Liver (tissue), 9 donors: Measurements from ENCODE around the gene HOXD11. TPM values are rescaled to one million over a fixed set of nuclear protein-coding genes. Genes with fewer than 3 reads are reported as not detected.

ENCODE experiments used
- DNase-seq: peaks from one replicate; pipeline ENCODE4 v3.0.0-alpha.2; 2017; ENCODE audit warnings: low spot score
- H3K27ac ChIP-seq, 2 donors: one replicate each; pipeline ENCODE4 v1.7.0; 2013; ENCODE audit warnings: inconsistent platforms in 2 of 2, low read length in 2 of 2, control low read depth in 1 of 2, low read depth in 1 of 2, mild to moderate bottlenecking in 1 of 2
- H3K27me3 ChIP-seq, 4 donors: one replicate each; pipeline versions ENCODE4 v1.6.1 to v1.7.0; 2013; ENCODE audit warnings: low read length in 3 of 4, inconsistent platforms in 1 of 4, mild to moderate bottlenecking in 1 of 4, moderate library complexity in 1 of 4; ENCODE audit not compliant: control insufficient read depth in 4 of 4, insufficient read depth in 4 of 4
- H3K36me3 ChIP-seq, 4 donors: one replicate each; pipeline versions ENCODE4 v1.6.1 to v1.7.0; 2013; ENCODE audit warnings: low read length in 3 of 4, mild to moderate bottlenecking in 3 of 4, low read depth in 1 of 4, moderate library complexity in 1 of 4; ENCODE audit not compliant: control insufficient read depth in 4 of 4, insufficient read depth in 3 of 4
- H3K4me1 ChIP-seq, 4 donors: one replicate each; pipeline versions ENCODE4 v1.6.1 to v1.7.0; 2013; ENCODE audit warnings: low read length in 3 of 4, mild to moderate bottlenecking in 3 of 4, moderate library complexity in 1 of 4; ENCODE audit not compliant: control insufficient read depth in 4 of 4, insufficient read depth in 4 of 4
- H3K4me3 ChIP-seq, 3 donors: one replicate each; pipeline versions ENCODE4 v1.6.1 to v1.7.0; 2013; ENCODE audit warnings: low read length in 3 of 3, control low read depth in 1 of 3, low read depth in 1 of 3, mild to moderate bottlenecking in 1 of 3
- H3K9ac ChIP-seq, 2 donors: one replicate each; pipeline ENCODE4 v1.7.0; 2013; ENCODE audit warnings: low read length in 2 of 2, mild to moderate bottlenecking in 2 of 2, moderate library complexity in 2 of 2, control low read depth in 1 of 2, low read depth in 1 of 2
- H3K9me3 ChIP-seq, 4 donors: one replicate each; pipeline versions ENCODE4 v1.6.1 to v1.7.0; 2013; ENCODE audit warnings: low read length in 3 of 4; ENCODE audit not compliant: control insufficient read depth in 4 of 4
- EGR1 ChIP-seq, 2 donors: IDR thresholded peaks; 2 replicates each; pipeline ENCODE4 v1.6.1; 2016 to 2018; ENCODE audit warnings: antibody characterized with exemption in 2 of 2, low read depth in 2 of 2
- FOXA1 ChIP-seq: IDR thresholded peaks from 2 replicates; pipeline ENCODE4 v1.6.1; 2016; ENCODE audit warnings: antibody characterized with exemption
- FOXA2 ChIP-seq: IDR thresholded peaks from 2 replicates; pipeline ENCODE4 v1.6.1; 2016; ENCODE audit warnings: antibody characterized with exemption
- HNF4A ChIP-seq, 2 donors: conservative IDR thresholded peaks; 2 replicates each; pipeline ENCODE4 v1.6.1; 2016; ENCODE audit warnings: antibody characterized with exemption in 2 of 2, mild to moderate bottlenecking in 2 of 2
- HNF4G ChIP-seq: IDR thresholded peaks from 2 replicates; pipeline ENCODE4 v1.6.1; 2016; ENCODE audit warnings: antibody characterized with exemption
- JUND ChIP-seq, 2 donors: IDR thresholded peaks; 2 replicates each; pipeline ENCODE4 v1.6.1; 2016; ENCODE audit warnings: antibody characterized with exemption in 2 of 2
- NR2F2 ChIP-seq: IDR thresholded peaks from 2 replicates; pipeline ENCODE4 v1.6.1; 2016; ENCODE audit warnings: antibody characterized with exemption
- RAD21 ChIP-seq, 2 donors: IDR thresholded peaks; 2 replicates each; pipeline ENCODE4 v1.6.1; 2016; ENCODE audit warnings: antibody characterized with exemption in 2 of 2, mild to moderate bottlenecking in 2 of 2
- RXRA ChIP-seq, 2 donors: IDR thresholded peaks; 2 replicates each; pipeline ENCODE4 v1.6.1; 2017 to 2018; ENCODE audit warnings: antibody characterized with exemption in 2 of 2, mild to moderate bottlenecking in 1 of 2
- SP1 ChIP-seq: IDR thresholded peaks from 2 replicates; pipeline ENCODE4 v1.6.1; 2018; ENCODE audit warnings: antibody characterized with exemption, mild to moderate bottlenecking
- TAF1 ChIP-seq: conservative IDR thresholded peaks from 2 replicates; pipeline ENCODE4 v1.6.1; 2016; ENCODE audit warnings: antibody characterized with exemption, mild to moderate bottlenecking
- YY1 ChIP-seq: IDR thresholded peaks from 2 replicates; pipeline ENCODE4 v1.6.1; 2016; ENCODE audit warnings: antibody characterized with exemption, mild to moderate bottlenecking
- WGBS: extraction: QIAGEN DNeasy Blood & Tissue Kit; methylation state at CpG from one replicate; pipeline ENCODE4 v1.1.7; 2013; 5-methylcytosine and 5-hydroxymethylcytosine counted together
- polyA plus RNA-seq, 2 donors: library from polyadenylated mRNA; stranded (reverse) in 1 of 2; unstranded in 1 of 2; fragments of 200-250 nt in 1 of 2; fragments of >200 nt in 1 of 2; fragmentation: Nextera tagmentation in 1 of 2; extraction: Ambion mirVana in 1 of 2; gene quantifications; one replicate each; pipeline versions ENCODE4 v1.2.1 to v1.2.3, GENCODE V29; 2013 to 2015
- total RNA-seq, 2 donors: library from RNA; depleted of rRNA; stranded (reverse); fragments of >200 nt; gene quantifications; one replicate each; pipeline ENCODE4 v1.2.3, GENCODE V29; 2014
- TF ChIP-seq, protein P1 (sequence below): IDR thresholded peaks from 2 replicates; pipeline ENCODE4 v1.6.1; 2016; ENCODE audit warnings: antibody characterized with exemption, mild to moderate bottlenecking
- TF ChIP-seq, protein P2 (sequence below): fragments of 150-350 bp; IDR thresholded peaks from 2 replicates; pipeline ENCODE4 v1.5.1; 2017; ENCODE audit warnings: improper control_type of control experiment, low read depth, low read length; ENCODE audit not compliant: missing input control
- TF ChIP-seq, protein P3 (sequence below): IDR thresholded peaks from 2 replicates; pipeline ENCODE4 v1.6.1; 2016; ENCODE audit warnings: antibody characterized with exemption
- TF ChIP-seq, protein P4 (sequence below): IDR thresholded peaks from 2 replicates; pipeline ENCODE4 v1.6.1; 2016; ENCODE audit warnings: antibody characterized with exemption
- donor health status: healthy.
- donor health status: healthy.
- donor health status: healthy.
- donor health status: healthy.
- donor health status: healthy.

The HOXD11 gene
- total and polyA plus RNA-seq, 4 donors, result not detected

DNA sequence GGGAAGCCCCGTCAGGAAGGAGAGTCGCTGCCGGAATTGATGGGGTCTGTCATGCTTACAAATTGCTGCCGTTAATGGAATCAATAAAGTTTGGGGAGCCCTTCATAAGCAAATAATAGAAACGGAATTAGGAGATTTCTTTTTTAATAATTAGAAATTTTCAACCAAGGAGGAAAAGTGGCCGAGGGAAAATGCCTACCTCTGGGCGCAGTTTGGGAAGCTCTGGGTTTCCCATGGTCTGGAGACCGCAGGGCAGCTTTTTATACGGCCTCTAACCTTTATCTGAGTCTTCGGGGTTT, 24.6 kb upstream of the HOXD11 start:
- H3K27ac ChIP-seq, result no peak overlapping the region
- H3K4me3 ChIP-seq, result no peak overlapping the region
- H3K27me3 ChIP-seq, result peaks cover 12 to 78% (median 36%) of the 10 kb centered on the region in 4 donors
- WGBS, result 8% methylated on average over 10 of the region's 10 CpGs
- H3K36me3 ChIP-seq, result no peaks in the 10 kb centered on the region
- TF ChIP-seq YY1 (no peak), HNF4A (conservative IDR thresholded peaks at IDR 0.05) (no peak), JUND (IDR thresholded peaks at IDR 0.05) (no peak), RAD21 (IDR thresholded peaks at IDR 0.05) (no peak), FOXA1 (no peak), EGR1 (IDR thresholded peaks at IDR 0.05; ENCODE audit: low read depth in 2 of 2) (no peak), FOXA2 (no peak), RXRA (IDR thresholded peaks at IDR 0.05) (no peak), TAF1 (no peak), SP1 (no peak), NR2F2 (no peak), HNF4G (no peak)
- TF ChIP-seq, protein P1, sequence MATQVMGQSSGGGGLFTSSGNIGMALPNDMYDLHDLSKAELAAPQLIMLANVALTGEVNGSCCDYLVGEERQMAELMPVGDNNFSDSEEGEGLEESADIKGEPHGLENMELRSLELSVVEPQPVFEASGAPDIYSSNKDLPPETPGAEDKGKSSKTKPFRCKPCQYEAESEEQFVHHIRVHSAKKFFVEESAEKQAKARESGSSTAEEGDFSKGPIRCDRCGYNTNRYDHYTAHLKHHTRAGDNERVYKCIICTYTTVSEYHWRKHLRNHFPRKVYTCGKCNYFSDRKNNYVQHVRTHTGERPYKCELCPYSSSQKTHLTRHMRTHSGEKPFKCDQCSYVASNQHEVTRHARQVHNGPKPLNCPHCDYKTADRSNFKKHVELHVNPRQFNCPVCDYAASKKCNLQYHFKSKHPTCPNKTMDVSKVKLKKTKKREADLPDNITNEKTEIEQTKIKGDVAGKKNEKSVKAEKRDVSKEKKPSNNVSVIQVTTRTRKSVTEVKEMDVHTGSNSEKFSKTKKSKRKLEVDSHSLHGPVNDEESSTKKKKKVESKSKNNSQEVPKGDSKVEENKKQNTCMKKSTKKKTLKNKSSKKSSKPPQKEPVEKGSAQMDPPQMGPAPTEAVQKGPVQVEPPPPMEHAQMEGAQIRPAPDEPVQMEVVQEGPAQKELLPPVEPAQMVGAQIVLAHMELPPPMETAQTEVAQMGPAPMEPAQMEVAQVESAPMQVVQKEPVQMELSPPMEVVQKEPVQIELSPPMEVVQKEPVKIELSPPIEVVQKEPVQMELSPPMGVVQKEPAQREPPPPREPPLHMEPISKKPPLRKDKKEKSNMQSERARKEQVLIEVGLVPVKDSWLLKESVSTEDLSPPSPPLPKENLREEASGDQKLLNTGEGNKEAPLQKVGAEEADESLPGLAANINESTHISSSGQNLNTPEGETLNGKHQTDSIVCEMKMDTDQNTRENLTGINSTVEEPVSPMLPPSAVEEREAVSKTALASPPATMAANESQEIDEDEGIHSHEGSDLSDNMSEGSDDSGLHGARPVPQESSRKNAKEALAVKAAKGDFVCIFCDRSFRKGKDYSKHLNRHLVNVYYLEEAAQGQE, result no peak
- TF ChIP-seq, protein P2, sequence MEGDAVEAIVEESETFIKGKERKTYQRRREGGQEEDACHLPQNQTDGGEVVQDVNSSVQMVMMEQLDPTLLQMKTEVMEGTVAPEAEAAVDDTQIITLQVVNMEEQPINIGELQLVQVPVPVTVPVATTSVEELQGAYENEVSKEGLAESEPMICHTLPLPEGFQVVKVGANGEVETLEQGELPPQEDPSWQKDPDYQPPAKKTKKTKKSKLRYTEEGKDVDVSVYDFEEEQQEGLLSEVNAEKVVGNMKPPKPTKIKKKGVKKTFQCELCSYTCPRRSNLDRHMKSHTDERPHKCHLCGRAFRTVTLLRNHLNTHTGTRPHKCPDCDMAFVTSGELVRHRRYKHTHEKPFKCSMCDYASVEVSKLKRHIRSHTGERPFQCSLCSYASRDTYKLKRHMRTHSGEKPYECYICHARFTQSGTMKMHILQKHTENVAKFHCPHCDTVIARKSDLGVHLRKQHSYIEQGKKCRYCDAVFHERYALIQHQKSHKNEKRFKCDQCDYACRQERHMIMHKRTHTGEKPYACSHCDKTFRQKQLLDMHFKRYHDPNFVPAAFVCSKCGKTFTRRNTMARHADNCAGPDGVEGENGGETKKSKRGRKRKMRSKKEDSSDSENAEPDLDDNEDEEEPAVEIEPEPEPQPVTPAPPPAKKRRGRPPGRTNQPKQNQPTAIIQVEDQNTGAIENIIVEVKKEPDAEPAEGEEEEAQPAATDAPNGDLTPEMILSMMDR, result no peak
- TF ChIP-seq, protein P3, sequence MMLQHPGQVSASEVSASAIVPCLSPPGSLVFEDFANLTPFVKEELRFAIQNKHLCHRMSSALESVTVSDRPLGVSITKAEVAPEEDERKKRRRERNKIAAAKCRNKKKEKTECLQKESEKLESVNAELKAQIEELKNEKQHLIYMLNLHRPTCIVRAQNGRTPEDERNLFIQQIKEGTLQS, result no peak
- TF ChIP-seq, protein P4, sequence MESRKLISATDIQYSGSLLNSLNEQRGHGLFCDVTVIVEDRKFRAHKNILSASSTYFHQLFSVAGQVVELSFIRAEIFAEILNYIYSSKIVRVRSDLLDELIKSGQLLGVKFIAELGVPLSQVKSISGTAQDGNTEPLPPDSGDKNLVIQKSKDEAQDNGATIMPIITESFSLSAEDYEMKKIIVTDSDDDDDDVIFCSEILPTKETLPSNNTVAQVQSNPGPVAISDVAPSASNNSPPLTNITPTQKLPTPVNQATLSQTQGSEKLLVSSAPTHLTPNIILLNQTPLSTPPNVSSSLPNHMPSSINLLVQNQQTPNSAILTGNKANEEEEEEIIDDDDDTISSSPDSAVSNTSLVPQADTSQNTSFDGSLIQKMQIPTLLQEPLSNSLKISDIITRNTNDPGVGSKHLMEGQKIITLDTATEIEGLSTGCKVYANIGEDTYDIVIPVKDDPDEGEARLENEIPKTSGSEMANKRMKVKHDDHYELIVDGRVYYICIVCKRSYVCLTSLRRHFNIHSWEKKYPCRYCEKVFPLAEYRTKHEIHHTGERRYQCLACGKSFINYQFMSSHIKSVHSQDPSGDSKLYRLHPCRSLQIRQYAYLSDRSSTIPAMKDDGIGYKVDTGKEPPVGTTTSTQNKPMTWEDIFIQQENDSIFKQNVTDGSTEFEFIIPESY, result no peak
- H3K9ac ChIP-seq, result no peak overlapping the region
- DNase-seq, result no peak
- H3K9me3 ChIP-seq, result peaks cover 0 to 29% (median 5%) of the 10 kb centered on the region in 4 donors
- peaks cover 4 to 25% (median 11%) of the 10 kb centered on the region in 4 donors for H3K4me1 ChIP-seq
